GM19193 (cell line): Measurements from ENCODE around the gene JPH4.

Experiments
- POLR2A ChIP-seq: IDR thresholded peaks from 4 replicates; pipeline ENCODE4 v1.6.1; 2011; ENCODE audit not compliant: insufficient read depth, insufficient read length; ENCODE audit errors: extremely low read depth

Gene JPH4

GRCh38 chr14:23612802-23613201 is 34.2 kb upstream of the JPH4 start:
- TF ChIP-seq POLR2A, result no peak

- no peak for TF ChIP-seq POLR2A
These were observed 33.8 kb upstream of the JPH4 start for GRCh38 chr14:23612354-23612732.

- no peak for TF ChIP-seq POLR2A
These were observed 32.3 kb upstream of the JPH4 start for GRCh38 chr14:23610815-23611289.

- no peak for TF ChIP-seq POLR2A
These were observed 31.7 kb upstream of the JPH4 start for GRCh38 chr14:23610090-23610814.

GRCh38 chr14:23609001-23609400 is 30.4 kb upstream of the JPH4 start:
- TF ChIP-seq POLR2A, result no peak

- no peak for TF ChIP-seq POLR2A
These were observed 29.9 kb upstream of the JPH4 start for GRCh38 chr14:23608454-23608853.

GRCh38 chr14:23605931-23606585 is 27.5 kb upstream of the JPH4 start:
- TF ChIP-seq POLR2A, result no peak

GRCh38 chr14:23604675-23605170 is 26.1 kb upstream of the JPH4 start:
- no peak for TF ChIP-seq POLR2A

- no peak for TF ChIP-seq POLR2A
These were observed 25.6 kb upstream of the JPH4 start for GRCh38 chr14:23604148-23604547.

- TF ChIP-seq POLR2A, result no peak
These were observed 24.5 kb upstream of the JPH4 start for GRCh38 chr14:23603103-23603502.

- TF ChIP-seq POLR2A, result no peak
These were observed 23.8 kb upstream of the JPH4 start for GRCh38 chr14:23602181-23603095.

- no peak for TF ChIP-seq POLR2A
These were observed 23.2 kb upstream of the JPH4 start for GRCh38 chr14:23601845-23602180.

- TF ChIP-seq POLR2A, result no peak
These were observed 22.8 kb upstream of the JPH4 start for GRCh38 chr14:23601424-23601823.

GRCh38 chr14:23600806-23601205 is 22.2 kb upstream of the JPH4 start:
- TF ChIP-seq POLR2A, result no peak

- no peak for TF ChIP-seq POLR2A
These were observed 21.7 kb upstream of the JPH4 start for GRCh38 chr14:23600322-23600707.

- no peak for TF ChIP-seq POLR2A
These were observed 11.6 kb upstream of the JPH4 start for GRCh38 chr14:23590198-23590597.

GRCh38 chr14:23589606-23590005 is 11.0 kb upstream of the JPH4 start:
- no peak for TF ChIP-seq POLR2A
